Measurements from ENCODE around the gene CERS4. TPM values are rescaled to one million over a fixed set of nuclear protein-coding genes. Genes with fewer than 3 reads are reported as not detected.
"Not testable (repeated sequence)": the region's sequence is repeated elsewhere in the genome, so short reads cannot be mapped to it uniquely, and the experiment has no call there.

Gene CERS4
- total and polyA plus RNA-seq, 2 donors (not counting 1 experiment from before 2014, with no cell fraction given): 104 to 125 TPM

DNA sequence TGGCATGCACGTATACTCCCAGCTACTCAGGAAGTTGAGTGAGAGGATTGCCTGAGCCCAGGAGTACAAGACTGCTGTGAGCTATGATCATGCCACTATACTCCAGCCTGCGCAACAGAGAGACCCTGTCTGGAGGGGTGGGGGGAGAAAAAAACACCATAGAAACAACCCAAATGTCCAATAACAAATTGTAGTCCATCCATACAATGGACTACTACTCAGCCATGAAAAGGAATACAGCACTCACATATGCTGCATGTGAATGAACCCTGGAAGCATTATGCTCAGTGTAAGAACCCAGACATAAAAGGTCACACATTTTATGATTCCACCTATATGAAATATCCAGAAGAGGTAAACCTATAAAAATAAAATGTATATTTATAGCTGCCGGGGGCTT is 56.7 kb downstream of the CERS4 start:
- no peak for DNase-seq
- Mint-ChIP-seq H3K4me3 (no peak overlapping the region), H3K9me3 (ENCODE audit: insufficient read depth) (no peaks in the 10 kb centered on the region), H3K4me1 (peaks cover 19% of the 10 kb centered on the region), H3K27ac (no peak overlapping the region), H3K27me3 (no peaks in the 10 kb centered on the region)
- peaks cover 0 to 11% of the 10 kb centered on the region in 2 experiments for H3K36me3 ChIP-seq (replicated peaks in 1 of 2; ENCODE audit: control extremely low read depth in 1 of 2, control insufficient read depth in 1 of 2, extremely low read depth in 1 of 2, insufficient read depth in 2 of 2, low read length in 1 of 2)
- H3K27ac ChIP-seq (ENCODE audit: low read length in 2 of 2): no peak overlapping the region
- no peak overlapping the region for H3K4me3 ChIP-seq (ENCODE audit: control extremely low read depth in 1 of 5, extremely low read depth in 1 of 5, insufficient read depth in 1 of 5, low read depth in 2 of 5, low read length in 4 of 5)
- no peak for ATAC-seq (ENCODE audit: low read depth)
- no peak overlapping the region for H2AFZ ChIP-seq (ENCODE audit: insufficient read depth, low read depth, low read length, poor library complexity, severe bottlenecking)
- H3K9ac ChIP-seq (ENCODE audit: low read length): no peak overlapping the region
- TF ChIP-seq EZH2 (IDR thresholded peaks at IDR 0.05; ENCODE audit: borderline replicate concordance, insufficient read depth, low read depth, low read length, poor library complexity, severe bottlenecking): no peak
- TF ChIP-seq, protein P1, sequence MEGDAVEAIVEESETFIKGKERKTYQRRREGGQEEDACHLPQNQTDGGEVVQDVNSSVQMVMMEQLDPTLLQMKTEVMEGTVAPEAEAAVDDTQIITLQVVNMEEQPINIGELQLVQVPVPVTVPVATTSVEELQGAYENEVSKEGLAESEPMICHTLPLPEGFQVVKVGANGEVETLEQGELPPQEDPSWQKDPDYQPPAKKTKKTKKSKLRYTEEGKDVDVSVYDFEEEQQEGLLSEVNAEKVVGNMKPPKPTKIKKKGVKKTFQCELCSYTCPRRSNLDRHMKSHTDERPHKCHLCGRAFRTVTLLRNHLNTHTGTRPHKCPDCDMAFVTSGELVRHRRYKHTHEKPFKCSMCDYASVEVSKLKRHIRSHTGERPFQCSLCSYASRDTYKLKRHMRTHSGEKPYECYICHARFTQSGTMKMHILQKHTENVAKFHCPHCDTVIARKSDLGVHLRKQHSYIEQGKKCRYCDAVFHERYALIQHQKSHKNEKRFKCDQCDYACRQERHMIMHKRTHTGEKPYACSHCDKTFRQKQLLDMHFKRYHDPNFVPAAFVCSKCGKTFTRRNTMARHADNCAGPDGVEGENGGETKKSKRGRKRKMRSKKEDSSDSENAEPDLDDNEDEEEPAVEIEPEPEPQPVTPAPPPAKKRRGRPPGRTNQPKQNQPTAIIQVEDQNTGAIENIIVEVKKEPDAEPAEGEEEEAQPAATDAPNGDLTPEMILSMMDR (IDR thresholded peaks at IDR 0.05): no peak
- ChIA-PET POLR2A (interaction anchor here (0.7 kb wide), 1 partner anchor 1072 kb away, joined by 4 read pairs; no protein-coding TSS in a partner anchor), CTCF (interaction anchor here (1.7 kb wide), 1 partner anchor 55 kb away, joined by 7 read pairs; the partner anchor contains the start of genes NDUFA7 and RPS28)
- H3K4me1 ChIP-seq (ENCODE audit: control insufficient read depth in 2 of 2, insufficient read depth in 2 of 2, low read length in 2 of 2): peaks cover 14 to 22% of the 10 kb centered on the region in 2 donors
- no peaks in the 10 kb centered on the region for H3K27me3 ChIP-seq (replicated peaks in 1 of 4; ENCODE audit: control extremely low read depth in 1 of 4, control insufficient read depth in 3 of 4, insufficient read depth in 4 of 4, low read length in 3 of 4)
- H3K4me2 ChIP-seq (replicated peaks; ENCODE audit: low read depth, low read length, poor library complexity, severe bottlenecking): no peak overlapping the region
- H3K9me3 ChIP-seq (ENCODE audit: control extremely low read depth in 1 of 3, control insufficient read depth in 2 of 3, insufficient read depth in 1 of 3, low read length in 2 of 3): no peaks in the 10 kb centered on the region
- H3K79me2 ChIP-seq (ENCODE audit: control insufficient read depth, insufficient read depth, low read length): no peaks in the 10 kb centered on the region
- H4K20me1 ChIP-seq (ENCODE audit: control insufficient read depth, insufficient read depth, low read length, poor library complexity, severe bottlenecking): no peaks in the 10 kb centered on the region
- WGBS (ENCODE audit: insufficient coverage): 53% methylated on average over 2 of the region's 3 CpGs
- intact Hi-C loops (cut with micrococcal nuclease): loop anchor here (5.0 kb wide), 1 partner anchor 131 kb away; no protein-coding TSS in a partner anchor

DNA sequence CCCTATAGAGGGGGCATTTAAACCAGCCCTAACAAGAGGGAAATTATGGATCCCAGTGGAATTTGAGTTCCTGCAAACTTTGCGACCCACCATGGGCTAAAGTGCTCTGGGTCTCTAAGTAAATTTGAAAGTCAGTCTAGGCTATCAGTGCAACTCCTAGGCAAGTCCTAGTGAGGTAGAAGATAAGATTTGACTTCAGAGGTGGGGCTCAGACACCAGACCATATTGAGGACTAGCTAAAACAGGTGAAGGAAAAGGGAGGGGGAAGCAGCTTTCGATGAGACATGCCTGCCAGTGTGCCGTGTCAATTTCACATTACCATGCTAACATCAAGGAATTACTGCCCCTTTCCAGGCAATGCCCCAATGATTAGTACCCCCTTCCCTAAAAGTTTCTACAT is 60.6 kb downstream of the CERS4 start:
- peak overlapping the region; percentile 96 for H3K27ac Mint-ChIP-seq
- ATAC-seq (ENCODE audit: low read depth) (no peak), DNase-seq (peak; percentile 22)
- Histone ChIP-seq H3K9ac (ENCODE audit: low read length) (peak overlapping the region; percentile 65), H3K4me3 (ENCODE audit: control extremely low read depth in 1 of 5, extremely low read depth in 1 of 5, insufficient read depth in 1 of 5, low read depth in 2 of 5, low read length in 4 of 5) (peak overlapping the region in 4 of 5 experiments; percentile 51 to 64 (median 56)), H4K20me1 (ENCODE audit: control insufficient read depth, insufficient read depth, low read length, poor library complexity, severe bottlenecking) (no peaks in the 10 kb centered on the region), H3K4me1 (ENCODE audit: control insufficient read depth in 2 of 2, insufficient read depth in 2 of 2, low read length in 2 of 2) (peaks cover 14 to 22% of the 10 kb centered on the region in 2 donors), H3K4me2 (replicated peaks; ENCODE audit: low read depth, low read length, poor library complexity, severe bottlenecking) (peak overlapping the region; percentile 70), H3K36me3 (replicated peaks in 1 of 2; ENCODE audit: control extremely low read depth in 1 of 2, control insufficient read depth in 1 of 2, extremely low read depth in 1 of 2, insufficient read depth in 2 of 2, low read length in 1 of 2) (no peaks in the 10 kb centered on the region), H2AFZ (ENCODE audit: insufficient read depth, low read depth, low read length, poor library complexity, severe bottlenecking) (peak overlapping the region; percentile 70), H3K9me3 (ENCODE audit: control extremely low read depth in 1 of 3, control insufficient read depth in 2 of 3, insufficient read depth in 1 of 3, low read length in 2 of 3) (no peaks in the 10 kb centered on the region), H3K27me3 (replicated peaks in 1 of 4; ENCODE audit: control extremely low read depth in 1 of 4, control insufficient read depth in 3 of 4, insufficient read depth in 4 of 4, low read length in 3 of 4) (no peaks in the 10 kb centered on the region), H3K27ac (ENCODE audit: low read length in 2 of 2) (peak overlapping the region; percentile 88), H3K79me2 (ENCODE audit: control insufficient read depth, insufficient read depth, low read length) (no peaks in the 10 kb centered on the region)
- H3K4me3 Mint-ChIP-seq: peak overlapping the region; percentile 86
- H3K27me3 Mint-ChIP-seq: no peaks in the 10 kb centered on the region
- H3K4me1 Mint-ChIP-seq: peaks cover 21% of the 10 kb centered on the region
- intact Hi-C loops (cut with micrococcal nuclease): loop anchor here (5.0 kb wide), 1 partner anchor 128 kb away; no protein-coding TSS in a partner anchor
- WGBS (ENCODE audit: insufficient coverage): 7% methylated on average over 2 of the region's 3 CpGs
- ChIA-PET POLR2A (interaction anchor here (0.6 kb wide), 1 partner anchor 249 kb away, joined by 3 read pairs; no protein-coding TSS in a partner anchor), CTCF (interaction anchor here (0.6 to 2.1 kb wide), 5 partner anchors 16 to 326 kb away, joined by 3 to 8 read pairs (median 5); partner anchors contain the start of genes NDUFA7, RPS28 and TIMM44)
- no peaks in the 10 kb centered on the region for H3K9me3 Mint-ChIP-seq (ENCODE audit: insufficient read depth)
- TF ChIP-seq EZH2 (IDR thresholded peaks at IDR 0.05; ENCODE audit: borderline replicate concordance, insufficient read depth, low read depth, low read length, poor library complexity, severe bottlenecking): no peak
- TF ChIP-seq, protein P1 (IDR thresholded peaks at IDR 0.05): no peak

DNA sequence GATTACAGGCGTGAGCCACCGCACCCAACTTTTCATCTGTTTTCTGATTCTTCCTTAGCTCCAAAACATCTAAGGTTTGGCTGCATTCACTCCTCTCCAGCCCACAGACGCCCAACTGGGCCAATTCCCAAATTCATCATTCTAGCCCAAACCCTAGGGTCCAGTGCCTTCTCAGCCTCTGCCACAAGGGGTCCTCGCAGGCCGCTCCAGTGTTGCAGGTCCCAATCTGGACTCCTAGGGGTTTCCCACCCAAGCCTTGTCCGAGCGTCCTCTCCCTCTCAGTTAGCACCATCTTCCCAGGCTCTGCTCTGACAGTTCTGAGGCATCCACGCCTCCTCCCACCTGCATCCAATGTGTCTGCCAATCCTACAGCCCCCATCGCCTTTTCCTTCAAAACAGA is 67.3 kb downstream of the CERS4 start:
- peak; percentile 80 for ATAC-seq (ENCODE audit: low read depth)
- H3K4me2 ChIP-seq (replicated peaks; ENCODE audit: low read depth, low read length, poor library complexity, severe bottlenecking); POLR2A ChIA-PET; CTCF ChIA-PET; H4K20me1 ChIP-seq (ENCODE audit: control insufficient read depth, insufficient read depth, low read length, poor library complexity, severe bottlenecking); H3K36me3 ChIP-seq (replicated peaks in 1 of 2; ENCODE audit: control extremely low read depth in 1 of 2, control insufficient read depth in 1 of 2, extremely low read depth in 1 of 2, insufficient read depth in 2 of 2, low read length in 1 of 2); H3K4me1 ChIP-seq (ENCODE audit: control insufficient read depth in 2 of 2, insufficient read depth in 2 of 2, low read length in 2 of 2); H3K27ac ChIP-seq (ENCODE audit: low read length in 2 of 2); DNase-seq; H3K79me2 ChIP-seq (ENCODE audit: control insufficient read depth, insufficient read depth, low read length); H3K9ac ChIP-seq (ENCODE audit: low read length); H3K9me3 ChIP-seq (ENCODE audit: control extremely low read depth in 1 of 3, control insufficient read depth in 2 of 3, insufficient read depth in 1 of 3, low read length in 2 of 3); H3K27me3 Mint-ChIP-seq; intact Hi-C loops (cut with micrococcal nuclease); H3K9me3 Mint-ChIP-seq (ENCODE audit: insufficient read depth); H2AFZ ChIP-seq (ENCODE audit: insufficient read depth, low read depth, low read length, poor library complexity, severe bottlenecking); H3K4me3 ChIP-seq (ENCODE audit: control extremely low read depth in 1 of 5, extremely low read depth in 1 of 5, insufficient read depth in 1 of 5, low read depth in 2 of 5, low read length in 4 of 5); H3K27ac Mint-ChIP-seq; H3K4me1 Mint-ChIP-seq; H3K4me3 Mint-ChIP-seq; H3K27me3 ChIP-seq (replicated peaks in 1 of 4; ENCODE audit: control extremely low read depth in 1 of 4, control insufficient read depth in 3 of 4, insufficient read depth in 4 of 4, low read length in 3 of 4): not testable (repeated sequence)
- WGBS (ENCODE audit: insufficient coverage): no CpG with 5 or more reads among the region's 9 CpGs
